HG02970 (cell line): ENCODE results near the gene NREP.

ENCODE experiments used
- ATAC-seq: cut with Tn5 transposase; IDR thresholded peaks from one replicate; pipeline ENCODE4 v1.9.1; 2021; ENCODE audit warnings: mild to moderate bottlenecking, moderate library complexity, moderate number of reproducible peaks; ENCODE audit not compliant: unreplicated experiment, low FRiP score

Gene NREP

GRCh38 chr5:111699324-111699723, 57.7 kb downstream of the NREP start:
- no peak for ATAC-seq

GRCh38 chr5:111697881-111698757, 58.9 kb downstream of the NREP start:
- no peak for ATAC-seq

- no peak for ATAC-seq
Observed at GRCh38 chr5:111697215-111697614, 59.8 kb downstream of the NREP start.

- ATAC-seq: no peak
Observed at GRCh38 chr5:111695991-111696390, 61.0 kb downstream of the NREP start.

- no peak for ATAC-seq
Observed at GRCh38 chr5:111694133-111694532, 62.9 kb downstream of the NREP start.

GRCh38 chr5:111691914-111692313, 65.1 kb downstream of the NREP start:
- no peak for ATAC-seq

- ATAC-seq: no peak
Observed at GRCh38 chr5:111691508-111691907, 65.5 kb downstream of the NREP start.

- ATAC-seq: no peak
Observed at GRCh38 chr5:111689357-111689935, 67.5 kb downstream of the NREP start.

GRCh38 chr5:111685969-111686368, 71.0 kb downstream of the NREP start:
- no peak for ATAC-seq

- ATAC-seq: no peak
Observed at GRCh38 chr5:111682641-111683040, 74.4 kb downstream of the NREP start.

GRCh38 chr5:111682121-111682520, 74.9 kb downstream of the NREP start:
- no peak for ATAC-seq

- no peak for ATAC-seq
Observed at GRCh38 chr5:111681414-111682120, 75.4 kb downstream of the NREP start.

- ATAC-seq: no peak
Observed at GRCh38 chr5:111680737-111681413, 76.1 kb downstream of the NREP start.

GRCh38 chr5:111679611-111680010, 77.4 kb downstream of the NREP start:
- ATAC-seq: no peak
